ENCODE measurements around the gene PGAM1.
"Not testable (repeated sequence)": the region's sequence is repeated elsewhere in the genome, so short reads cannot be mapped to it uniquely, and the experiment has no call there.

The PGAM1 gene

DNA sequence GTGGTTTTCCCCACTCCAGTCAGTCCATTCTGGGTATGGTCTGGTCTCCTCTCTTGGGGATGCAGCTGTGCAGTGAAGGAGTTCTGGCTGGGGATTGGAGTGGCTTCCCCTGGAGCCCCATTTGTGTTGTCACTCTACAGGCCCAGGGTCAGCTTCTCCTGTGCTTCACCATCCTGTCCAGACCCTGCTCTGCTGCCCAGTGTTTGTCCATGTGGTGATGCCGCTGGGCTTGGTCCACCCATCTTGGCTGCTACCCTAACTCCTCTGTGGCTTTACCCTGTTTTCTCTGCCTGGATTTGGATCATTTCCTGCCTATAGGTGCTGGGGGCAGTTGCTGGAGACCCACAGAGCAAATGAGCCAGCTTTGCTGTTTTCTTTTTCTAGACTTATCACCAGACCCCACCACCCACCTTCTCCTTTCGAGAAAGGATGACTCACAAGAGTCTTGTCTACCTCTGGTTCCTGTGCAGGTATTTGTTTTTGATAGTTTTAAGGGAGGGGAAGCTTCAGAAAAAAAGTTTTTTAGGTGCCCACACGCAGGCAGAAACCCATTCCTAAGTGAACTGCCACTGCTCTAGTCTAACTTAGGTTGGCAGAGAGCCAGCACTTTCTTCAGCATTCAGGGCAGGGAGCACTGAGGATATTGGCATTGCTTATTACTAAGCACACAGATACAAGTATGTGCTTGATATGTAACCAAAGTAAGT lies 28.5 kb downstream of the PGAM1 start:
- DNase-seq (ENCODE audit: low read depth in 1 of 2, low spot score in 1 of 2), result peak in 1 of 2 donors; percentile 33

DNA sequence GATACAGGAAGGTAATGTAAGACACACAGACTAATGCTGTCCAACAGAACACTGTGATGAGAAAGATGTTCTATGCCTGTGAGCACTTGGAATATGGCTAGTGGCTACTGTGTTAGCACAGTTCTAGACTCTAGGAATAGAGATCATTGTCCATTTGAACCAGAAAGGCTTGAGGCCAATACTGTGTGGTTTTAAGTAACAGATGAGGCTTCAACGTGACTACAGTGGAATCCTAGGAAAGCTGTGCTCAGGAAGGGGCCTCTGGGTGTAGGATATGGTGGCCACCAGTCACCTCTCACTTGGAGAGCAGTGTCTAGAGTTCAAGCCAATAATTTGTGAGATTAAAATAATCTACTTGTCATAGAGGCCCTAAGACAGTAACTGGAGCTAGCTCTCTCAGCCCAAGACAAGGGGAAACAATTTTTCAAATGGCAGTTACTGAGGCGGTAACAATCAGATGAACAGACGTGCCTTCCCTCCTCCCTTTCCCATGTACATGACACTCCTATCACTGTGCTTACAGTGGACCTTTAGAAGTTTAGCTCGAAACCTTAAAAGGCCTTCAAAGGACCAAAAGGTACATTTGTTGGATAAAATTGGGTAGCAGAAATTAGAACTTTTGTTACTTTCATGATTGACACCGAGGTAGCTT lies 30.2 kb downstream of the PGAM1 start:
- no peak for DNase-seq (ENCODE audit: low read depth in 1 of 2, low spot score in 1 of 2)

DNA sequence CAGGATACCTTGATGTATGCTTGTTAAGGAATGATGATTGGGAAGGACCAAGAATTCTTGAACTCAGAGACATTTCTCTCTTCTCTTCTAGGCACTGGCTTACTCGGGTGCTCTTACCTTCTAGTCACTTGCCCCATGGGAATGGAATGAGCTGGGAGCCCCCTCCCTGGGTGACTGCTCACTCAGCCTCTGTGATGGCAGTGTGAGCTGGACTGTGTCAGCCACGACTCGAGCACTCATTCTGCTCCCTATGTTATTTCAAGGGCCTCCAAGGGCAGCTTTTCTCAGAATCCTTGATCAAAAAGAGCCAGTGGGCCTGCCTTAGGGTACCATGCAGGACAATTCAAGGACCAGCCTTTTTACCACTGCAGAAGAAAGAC lies 30.7 kb downstream of the PGAM1 start:
- DNase-seq (ENCODE audit: low read depth in 1 of 2, low spot score in 1 of 2), result no peak

DNA sequence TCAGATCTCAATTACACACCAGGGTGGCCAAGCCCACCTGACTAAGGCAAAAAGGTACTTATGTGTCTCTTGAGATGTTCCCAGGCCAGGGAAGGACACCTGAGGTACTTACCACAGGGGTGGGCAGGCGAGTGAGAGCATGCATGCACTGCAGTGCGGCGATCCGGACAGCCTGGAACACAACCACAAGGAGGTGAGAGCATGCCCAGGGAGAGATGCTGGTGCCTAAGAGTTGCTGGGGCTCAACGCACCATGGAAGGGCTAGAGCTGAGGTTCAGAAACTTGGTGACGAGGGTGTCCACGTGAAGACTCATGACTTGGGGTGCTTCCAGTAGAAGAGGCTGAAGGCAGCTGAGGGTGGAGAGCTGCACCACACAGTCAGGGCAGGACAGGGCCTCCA lies 33.1 kb downstream of the PGAM1 start:
- no peak for DNase-seq (ENCODE audit: low read depth in 1 of 2, low spot score in 1 of 2)

GRCh38 chr10:97459933-97460332 lies 33.9 kb downstream of the PGAM1 start:
- no peak for DNase-seq (ENCODE audit: low read depth in 1 of 2, low spot score in 1 of 2)

DNA sequence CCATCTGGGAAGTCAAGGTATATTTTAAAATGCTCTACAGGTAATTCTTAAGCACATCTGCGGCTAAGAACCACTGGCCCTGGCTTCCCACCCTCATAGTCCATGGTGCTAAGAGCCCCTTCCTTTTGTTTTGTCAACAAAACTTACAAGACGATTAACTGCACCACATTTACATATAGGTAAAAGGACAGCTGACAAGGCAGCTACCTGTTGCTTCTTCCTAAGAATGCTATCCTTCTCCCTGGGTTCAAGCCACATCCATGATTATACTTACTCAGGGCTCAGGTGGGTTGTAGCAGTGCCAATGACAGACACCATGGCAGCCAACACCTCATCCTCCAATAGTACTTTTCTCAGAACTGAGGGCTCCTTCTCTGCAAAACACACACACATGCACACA lies 36.3 kb downstream of the PGAM1 start:
- DNase-seq (ENCODE audit: low read depth in 1 of 2, low spot score in 1 of 2), result no peak

GRCh38 chr10:97463363-97464132 lies 37.6 kb downstream of the PGAM1 start:
- peak in 1 of 2 donors; percentile 27 for DNase-seq (ENCODE audit: low read depth in 1 of 2, low spot score in 1 of 2)

DNA sequence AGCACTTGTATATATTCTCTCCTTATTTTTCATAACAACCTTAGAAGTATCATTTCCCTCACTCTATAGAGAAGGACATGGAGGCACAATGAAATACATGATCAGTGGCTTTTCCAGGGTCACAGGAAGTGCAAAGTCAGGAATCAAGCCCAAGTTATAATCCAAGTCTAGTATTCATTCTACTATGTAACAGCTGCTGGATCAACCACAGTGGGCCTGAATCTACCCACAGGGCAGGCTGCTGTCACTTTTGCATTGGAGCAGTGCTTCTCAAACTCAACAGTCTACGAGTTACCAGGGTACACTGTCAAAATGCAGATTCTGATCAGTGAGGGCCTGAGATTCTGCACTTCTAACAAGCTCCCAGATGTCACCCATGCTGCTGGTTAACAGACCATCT lies 38.2 kb downstream of the PGAM1 start:
- DNase-seq (ENCODE audit: low read depth in 1 of 2, low spot score in 1 of 2), result no peak

GRCh38 chr10:97465982-97466381 lies 40.0 kb downstream of the PGAM1 start:
- no peak for DNase-seq (ENCODE audit: low read depth in 1 of 2, low spot score in 1 of 2)

- no peak for DNase-seq (ENCODE audit: low read depth in 1 of 2, low spot score in 1 of 2)
Observed at GRCh38 chr10:97466755-97467154, 40.8 kb downstream of the PGAM1 start.

DNA sequence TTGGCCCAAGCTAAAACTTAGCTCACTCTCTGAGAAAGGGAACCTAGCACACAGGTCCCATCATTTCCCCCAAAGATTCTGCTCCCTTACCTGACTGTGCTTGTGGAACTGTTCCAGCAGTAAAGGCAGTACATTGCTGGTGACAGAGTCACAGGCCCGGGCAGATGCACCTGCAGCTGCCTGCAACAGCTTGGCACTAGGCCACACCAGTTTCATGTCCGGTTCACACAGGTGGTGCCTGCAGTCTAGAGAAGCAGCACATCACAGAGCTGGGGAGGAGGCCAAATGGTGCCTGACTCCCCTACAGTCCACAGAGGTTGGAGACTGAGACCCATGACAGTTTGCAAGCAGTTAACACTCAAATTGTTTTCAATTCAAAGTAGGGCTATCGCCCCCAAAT lies 42.2 kb downstream of the PGAM1 start:
- no peak for DNase-seq (ENCODE audit: low read depth in 1 of 2, low spot score in 1 of 2)

- not testable (repeated sequence) for DNase-seq (ENCODE audit: low read depth in 1 of 2, low spot score in 1 of 2)
Observed at GRCh38 chr10:97468781-97469180, 42.8 kb downstream of the PGAM1 start.

GRCh38 chr10:97474918-97475317 lies 48.9 kb downstream of the PGAM1 start:
- DNase-seq (ENCODE audit: low read depth in 1 of 2, low spot score in 1 of 2), result no peak

GRCh38 chr10:97475936-97476594 lies 50.1 kb downstream of the PGAM1 start:
- DNase-seq (ENCODE audit: low read depth in 1 of 2, low spot score in 1 of 2), result no peak

DNA sequence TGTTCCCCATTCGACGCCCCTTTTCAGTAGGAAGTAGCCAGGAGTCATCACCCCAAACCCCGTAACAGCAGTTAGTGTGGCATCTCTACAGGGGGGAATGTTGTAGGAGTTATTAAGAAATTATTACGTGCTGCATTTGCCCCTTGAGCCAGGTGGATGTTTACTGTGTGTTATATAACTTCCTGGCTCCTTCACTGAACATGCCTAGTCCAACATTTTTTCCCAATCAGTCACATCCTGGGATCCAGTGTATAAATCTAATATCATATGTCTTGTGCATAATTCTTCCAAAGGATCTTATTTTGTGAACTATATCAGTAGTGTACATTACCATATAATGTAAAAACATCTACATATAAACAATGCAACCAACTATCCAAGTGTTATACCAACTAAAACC lies 53.4 kb downstream of the PGAM1 start:
- not testable (repeated sequence) for DNase-seq (ENCODE audit: low read depth in 1 of 2, low spot score in 1 of 2)

GRCh38 chr10:97479939-97480338 lies 53.9 kb downstream of the PGAM1 start:
- DNase-seq (ENCODE audit: low read depth in 1 of 2, low spot score in 1 of 2), result no peak

- DNase-seq (ENCODE audit: low read depth in 1 of 2, low spot score in 1 of 2), result no peak
Observed at GRCh38 chr10:97481071-97481470, 55.1 kb downstream of the PGAM1 start.

DNA sequence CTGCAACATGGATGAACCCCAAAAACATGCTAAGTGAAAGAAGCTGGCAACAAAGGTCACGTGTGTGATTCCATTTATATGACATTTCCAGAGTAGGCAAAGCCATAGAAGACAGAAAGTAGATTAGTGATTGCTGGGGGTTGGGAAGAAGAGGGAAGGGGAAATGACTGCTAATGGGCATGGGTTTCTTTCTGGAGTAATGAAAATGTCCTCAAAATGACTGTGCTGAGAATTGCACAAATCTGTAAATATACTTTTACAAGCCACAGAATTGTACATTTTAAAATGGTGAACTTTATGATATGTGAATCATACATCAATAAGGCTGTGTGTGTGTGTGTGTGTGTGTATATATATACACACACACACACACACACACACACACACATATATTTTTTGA lies 56.4 kb downstream of the PGAM1 start:
- no peak for DNase-seq (ENCODE audit: low read depth in 1 of 2, low spot score in 1 of 2)
